WTC11 (cell line): ENCODE results near the gene LHFPL4.

Experiments used
- ATF3 ChIP-seq: sonication (generic); formaldehyde crosslinking; conservative IDR thresholded peaks from 2 replicates; pipeline ENCODE4 v1.8.1; 2022; ENCODE audit warnings: mild to moderate bottlenecking, missing genetic modification reagents
- CREB1 ChIP-seq: sonication (generic); formaldehyde crosslinking; IDR thresholded peaks from 2 replicates; pipeline ENCODE4 v1.8.0; 2023; ENCODE audit warnings: mild to moderate bottlenecking, missing genetic modification reagents
- CREM ChIP-seq: sonication (generic); formaldehyde crosslinking; IDR thresholded peaks from 2 replicates; pipeline ENCODE4 v1.8.1; 2022; ENCODE audit warnings: mild to moderate bottlenecking, missing genetic modification reagents, moderate library complexity
- CTCF ChIP-seq: fragments of 200-600 bp; IDR thresholded peaks from 2 replicates; pipeline ENCODE4 v1.8.0; 2022; ENCODE audit warnings: antibody characterized with exemption
- FOXJ3 ChIP-seq: sonication (generic); formaldehyde crosslinking; IDR thresholded peaks from 2 replicates; pipeline ENCODE4 v1.9.0; 2021; ENCODE audit warnings: missing genetic modification reagents, mild to moderate bottlenecking, borderline replicate concordance
- FOXK1 ChIP-seq: sonication (generic); formaldehyde crosslinking; IDR thresholded peaks from 2 replicates; pipeline ENCODE4 v1.8.0; 2022; ENCODE audit warnings: mild to moderate bottlenecking, moderate library complexity, missing genetic modification reagents
- FOXP1 ChIP-seq: sonication (generic); formaldehyde crosslinking; IDR thresholded peaks from 2 replicates; pipeline ENCODE4 v1.8.0; 2022; ENCODE audit warnings: missing genetic modification reagents, mild to moderate bottlenecking, moderate library complexity, borderline replicate concordance
- NR1H2 ChIP-seq: sonication (generic); formaldehyde crosslinking; IDR thresholded peaks from 2 replicates; pipeline ENCODE4 v1.9.0; 2021; ENCODE audit warnings: mild to moderate bottlenecking, moderate library complexity, missing genetic modification reagents
- SMAD3 ChIP-seq: sonication (generic); formaldehyde crosslinking; IDR thresholded peaks from 2 replicates; pipeline ENCODE4 v1.8.0; 2022; ENCODE audit warnings: missing genetic modification reagents, mild to moderate bottlenecking, borderline replicate concordance
- USF1 ChIP-seq: sonication (generic); formaldehyde crosslinking; IDR thresholded peaks from 2 replicates; pipeline ENCODE4 v1.8.0; 2022; ENCODE audit warnings: mild to moderate bottlenecking, missing genetic modification reagents
- USF2 ChIP-seq: sonication (generic); formaldehyde crosslinking; IDR thresholded peaks from 2 replicates; pipeline ENCODE4 v1.8.1; 2023; ENCODE audit warnings: mild to moderate bottlenecking, missing genetic modification reagents, moderate library complexity
- ZNF138 ChIP-seq: sonication (generic); formaldehyde crosslinking; conservative IDR thresholded peaks from 2 replicates; pipeline ENCODE4 v1.8.1; 2022; ENCODE audit warnings: mild to moderate bottlenecking, moderate library complexity, missing genetic modification reagents
- ZNF232 ChIP-seq: sonication (generic); formaldehyde crosslinking; IDR thresholded peaks from 2 replicates; pipeline ENCODE4 v1.8.0; 2022; ENCODE audit warnings: mild to moderate bottlenecking, missing genetic modification reagents
- ZNF416 ChIP-seq: fragments of 250-450 bp; sonication (Bioruptor Pico); IDR thresholded peaks from 2 replicates; pipeline ENCODE4 v1.9.0; 2021; ENCODE audit warnings: mild to moderate bottlenecking, inconsistent platforms

GRCh38 chr3:9501226-9501625, 52.4 kb downstream of the LHFPL4 start:
- TF ChIP-seq CTCF (no peak), FOXJ3 (CRISPR knock-in tag) (no peak), USF2 (CRISPR knock-in tag) (no peak), USF1 (CRISPR knock-in tag) (no peak), FOXP1 (no peak), NR1H2 (CRISPR knock-in tag) (no peak), CREM (no peak), ATF3 (no peak), ZNF138 (CRISPR knock-in tag) (no peak), ZNF416 (CRISPR knock-in tag) (no peak), FOXK1 (CRISPR knock-in tag) (no peak), SMAD3 (no peak), ZNF232 (CRISPR knock-in tag) (no peak), CREB1 (CRISPR knock-in tag) (no peak)
